Superior temporal gyrus (tissue), 1 donor: ENCODE data around the gene FAT1.

Source experiments
- DNase-seq: peaks from one replicate; pipeline ENCODE4 v3.0.0-alpha.2; 2016; ENCODE audit errors: extremely low spot score

Gene FAT1

DNA sequence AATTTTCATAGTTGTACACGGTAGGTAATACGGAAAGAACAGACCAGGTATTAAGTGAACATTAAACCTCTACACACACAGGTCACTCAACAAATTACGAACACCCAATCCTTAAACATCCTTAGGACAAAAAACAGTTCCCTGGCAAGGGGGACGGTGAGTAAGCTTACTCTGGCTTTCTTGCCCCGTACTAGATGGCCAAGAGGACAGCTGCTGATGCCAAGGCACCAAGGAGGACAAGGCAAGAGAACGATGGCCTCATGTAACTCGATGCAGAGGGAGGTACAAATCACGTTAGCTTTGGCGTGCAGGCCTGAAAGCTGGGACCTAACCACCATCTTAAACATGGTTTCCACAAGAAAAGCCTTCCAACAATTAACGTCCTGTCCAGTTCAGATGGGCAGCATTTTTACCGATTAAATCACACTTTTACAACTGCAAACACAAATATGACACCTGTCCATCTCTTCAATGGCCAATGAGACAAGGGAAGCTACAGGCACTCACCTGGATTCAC, 23.7 kb downstream of the FAT1 start:
- no peak for DNase-seq

DNA sequence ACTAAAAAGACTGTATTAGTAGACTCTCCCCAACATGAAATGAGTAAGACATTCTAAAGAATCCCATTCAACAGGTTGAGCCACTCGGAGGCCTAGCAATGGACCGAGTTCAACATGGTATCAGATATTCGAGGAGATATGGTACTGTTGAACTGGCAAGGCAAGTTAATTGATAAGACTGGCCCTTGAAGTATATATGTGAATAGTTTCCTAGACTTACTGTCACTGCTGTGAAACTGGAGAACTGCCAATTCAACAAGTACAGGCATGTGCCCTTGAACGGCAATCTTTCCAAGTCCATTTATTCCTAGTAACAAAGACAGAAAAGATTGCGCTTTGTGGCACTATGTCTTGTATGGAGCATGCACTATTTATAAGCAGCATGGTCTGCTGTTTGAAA, 24.4 kb downstream of the FAT1 start:
- no peak for DNase-seq

- no peak for DNase-seq
Observed at GRCh38 chr4:186698525-186698924, 25.1 kb downstream of the FAT1 start.

DNA sequence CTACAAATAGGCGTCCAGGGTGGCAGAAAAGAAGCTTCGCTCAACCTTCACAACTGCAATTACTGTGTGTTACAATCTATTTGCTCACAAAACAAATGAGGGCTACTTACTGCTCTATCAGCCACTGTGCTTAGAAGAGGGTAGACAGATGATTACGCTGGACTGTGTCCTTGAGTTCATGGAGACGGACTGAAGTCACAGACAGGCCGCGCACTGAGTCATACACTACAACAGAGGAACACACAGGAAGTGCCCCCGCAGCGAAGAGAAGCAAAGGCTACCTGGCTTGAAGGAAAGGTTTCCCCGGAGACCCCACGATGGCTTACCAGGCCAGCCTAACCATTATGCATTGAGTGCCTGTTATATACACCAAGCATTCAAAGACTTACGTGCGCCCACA, 25.6 kb downstream of the FAT1 start:
- DNase-seq, result no peak

- DNase-seq, result no peak
Observed at GRCh38 chr4:186695392-186695791, 28.3 kb downstream of the FAT1 start.

DNA sequence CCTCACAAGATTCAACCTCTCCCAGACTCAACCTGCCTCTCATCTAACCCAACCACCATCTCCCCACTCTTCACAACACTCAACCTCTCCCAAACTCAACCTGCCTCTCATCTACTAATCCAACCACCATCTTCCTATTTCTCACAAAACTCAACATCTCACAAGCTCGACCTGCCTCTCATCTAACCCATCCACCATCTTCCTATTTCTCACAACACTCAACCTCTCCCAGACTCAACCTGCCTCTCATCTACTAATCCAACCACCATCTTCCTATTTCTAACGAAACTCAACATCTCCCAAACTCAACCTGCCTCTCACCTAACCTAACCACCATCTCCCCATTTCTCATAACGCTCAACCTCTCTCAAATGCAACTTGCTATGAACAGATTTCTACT, 29.8 kb downstream of the FAT1 start:
- no peak for DNase-seq

DNA sequence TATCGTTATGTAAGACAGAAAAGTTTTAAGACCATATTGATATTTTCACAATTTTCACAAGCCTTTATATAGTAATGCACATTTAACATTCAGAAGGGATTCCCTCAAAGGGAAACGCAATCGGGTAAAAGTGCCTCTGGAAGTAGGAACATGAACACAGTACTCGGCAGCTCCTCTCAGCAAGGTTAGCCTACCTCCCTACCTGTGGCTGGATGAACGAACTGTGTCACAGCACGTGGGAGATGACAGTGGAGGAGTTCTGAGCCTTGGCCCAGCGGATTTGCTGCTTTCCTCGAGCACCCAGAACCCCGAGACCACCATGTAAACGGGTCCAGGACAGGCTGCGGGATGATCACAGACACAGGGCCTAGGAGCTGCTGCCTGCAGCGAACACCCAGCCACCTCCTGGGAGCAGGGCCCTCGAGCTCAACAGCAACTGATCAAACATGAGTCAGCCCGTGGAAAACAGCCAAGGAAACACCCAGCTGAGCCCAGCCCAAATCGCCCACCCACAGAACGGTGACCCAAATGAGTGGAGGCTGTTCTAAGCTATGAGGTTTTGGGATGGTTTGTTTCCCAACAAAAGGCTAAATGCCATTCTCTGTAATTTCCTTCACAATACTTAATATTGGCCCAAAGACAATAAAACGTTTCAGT, 30.4 kb downstream of the FAT1 start:
- no peak for DNase-seq

DNA sequence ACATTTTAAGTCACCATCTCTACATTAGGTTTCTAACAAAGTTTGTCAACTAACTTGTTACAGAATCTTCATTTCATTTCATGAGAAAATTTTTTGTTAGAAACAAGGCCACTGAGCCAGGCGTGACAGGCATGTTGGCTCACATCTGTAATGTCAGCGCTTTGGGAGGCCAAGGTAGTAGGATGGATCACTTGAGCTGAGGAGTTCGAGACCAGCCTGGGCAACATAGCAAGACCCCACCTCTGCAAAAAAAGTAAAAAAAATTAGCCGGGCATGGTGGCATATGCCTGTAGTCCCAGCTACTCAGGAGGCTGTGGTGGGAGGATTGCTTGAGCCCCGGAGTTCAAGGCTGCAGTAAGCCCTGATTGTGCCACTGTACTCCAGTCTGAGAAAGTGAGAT, 32.3 kb downstream of the FAT1 start:
- no peak for DNase-seq

GRCh38 chr4:186689476-186689875, 34.2 kb downstream of the FAT1 start:
- no peak for DNase-seq

- DNase-seq, result no peak
Observed at GRCh38 chr4:186688150-186688943, 35.3 kb downstream of the FAT1 start.

DNA sequence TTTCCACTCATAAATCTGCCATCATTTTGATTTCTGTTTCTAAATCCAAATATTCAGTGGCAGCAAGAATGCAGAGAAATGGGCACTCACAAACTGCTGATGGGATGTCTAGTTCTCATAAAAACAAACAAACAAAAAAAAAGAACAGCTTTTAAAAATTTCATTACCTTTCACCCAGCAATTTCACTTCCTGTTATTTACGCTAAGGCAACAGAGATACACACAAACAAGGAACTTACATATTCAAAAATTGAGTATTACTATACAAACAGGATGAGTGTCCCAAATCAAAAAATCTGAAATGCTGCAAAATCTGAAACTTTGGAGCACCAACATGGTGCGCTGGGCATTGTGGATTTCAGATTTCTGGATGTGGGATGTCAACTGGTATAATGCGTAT, 36.4 kb downstream of the FAT1 start:
- no peak for DNase-seq

GRCh38 chr4:186685767-186686183, 37.9 kb downstream of the FAT1 start:
- DNase-seq, result no peak

DNA sequence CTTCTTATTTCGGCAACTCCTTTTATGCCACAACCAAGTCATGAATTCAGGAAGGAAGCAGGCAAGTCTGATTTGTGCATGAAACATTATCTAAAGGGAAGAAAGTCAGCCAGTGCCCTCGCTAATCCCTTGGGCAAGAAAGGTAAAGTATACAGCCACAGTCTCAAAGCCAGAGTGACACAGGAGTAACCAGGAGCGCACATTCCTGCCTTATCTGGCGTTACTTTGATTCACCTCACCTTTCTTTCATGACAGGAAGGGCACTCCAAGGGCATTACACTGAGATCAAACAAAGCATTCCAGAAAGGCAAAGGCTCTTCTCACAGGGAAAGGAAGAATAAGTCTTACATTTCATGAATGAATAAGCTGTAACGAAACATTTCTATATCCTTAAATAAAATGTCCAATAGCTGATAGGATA, 38.8 kb downstream of the FAT1 start:
- DNase-seq, result no peak

- DNase-seq, result no peak
Observed at GRCh38 chr4:186684220-186684619, 39.4 kb downstream of the FAT1 start.

DNA sequence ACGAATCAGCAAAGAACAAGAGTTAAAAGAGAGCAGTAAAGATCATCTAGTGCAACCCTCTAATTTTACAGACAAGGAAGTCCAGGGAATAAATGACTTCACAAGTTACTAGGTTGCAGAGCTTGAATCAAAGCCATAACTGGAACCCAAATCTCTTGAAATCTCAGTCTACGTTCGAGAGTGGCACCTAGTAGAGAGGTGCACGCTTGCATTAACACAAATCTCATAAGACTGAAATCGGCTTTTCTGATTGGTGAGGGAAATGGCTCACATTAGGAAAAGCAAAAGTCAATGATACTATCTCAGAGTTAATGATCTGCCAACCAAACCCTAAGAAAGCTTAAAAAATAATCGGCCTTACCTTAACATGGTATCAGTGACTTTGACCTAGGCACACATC, 43.0 kb downstream of the FAT1 start:
- DNase-seq, result no peak

DNA sequence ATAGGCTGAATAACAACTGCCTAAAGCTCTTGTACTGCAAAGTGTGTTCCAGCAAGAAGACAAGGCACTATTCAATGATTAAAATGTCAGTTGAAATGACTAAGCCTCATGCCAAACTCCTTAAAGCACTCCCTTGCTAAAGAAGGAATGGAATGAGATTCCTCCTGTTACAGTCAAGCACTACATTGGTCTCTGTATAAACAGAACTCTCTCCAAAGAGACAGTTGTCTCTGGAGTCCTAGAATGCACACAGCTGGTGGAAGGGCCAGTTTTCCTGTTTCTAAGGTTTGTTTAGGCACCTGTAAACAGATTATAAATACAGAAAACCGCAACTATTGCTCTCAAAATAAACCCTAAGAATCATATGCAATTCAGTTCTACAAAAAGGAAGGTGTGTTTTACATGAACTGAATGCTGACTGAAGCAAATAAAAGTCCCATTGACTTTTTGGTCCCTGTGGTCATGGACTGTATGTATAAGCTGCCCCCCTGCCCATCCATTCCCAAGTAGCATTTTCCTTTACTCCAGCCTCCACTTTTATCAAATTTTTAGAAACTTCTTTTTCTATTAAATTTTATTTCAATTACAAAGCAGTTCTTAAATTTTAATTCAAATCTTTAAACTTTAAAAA, 47.0 kb downstream of the FAT1 start:
- DNase-seq, result no peak

- no peak for DNase-seq
Observed at GRCh38 chr4:186669735-186670134, 53.9 kb downstream of the FAT1 start.

DNA sequence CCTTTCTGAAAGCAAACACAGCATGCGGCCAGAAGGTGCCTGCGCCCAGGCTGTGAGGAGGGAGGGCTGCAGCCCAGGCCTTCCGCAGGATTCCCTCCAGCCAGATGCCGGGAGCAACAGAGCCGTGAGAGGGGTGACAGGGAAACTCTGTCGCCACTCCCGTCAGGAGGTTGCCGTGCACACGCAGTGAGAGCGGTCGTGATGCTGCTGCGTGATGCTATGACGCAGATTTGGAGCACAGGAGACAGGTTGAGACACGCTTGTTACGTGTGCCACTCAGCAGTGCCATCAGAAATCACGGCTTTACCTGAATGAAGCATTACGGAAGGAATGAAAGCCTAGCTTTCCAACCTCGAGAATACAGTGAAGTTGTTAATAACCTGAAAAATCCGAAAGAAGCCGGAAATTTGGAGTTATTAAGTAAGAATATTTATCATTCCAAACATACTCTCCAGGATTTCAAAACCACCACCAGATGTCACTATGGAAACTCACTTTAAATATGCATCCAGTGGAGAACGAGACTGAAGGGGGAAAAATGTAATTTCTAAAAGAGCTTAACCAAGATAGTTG, 54.4 kb downstream of the FAT1 start:
- DNase-seq, result peak; percentile 86

- no peak for DNase-seq
Observed at GRCh38 chr4:186666750-186667149, 56.9 kb downstream of the FAT1 start.

DNA sequence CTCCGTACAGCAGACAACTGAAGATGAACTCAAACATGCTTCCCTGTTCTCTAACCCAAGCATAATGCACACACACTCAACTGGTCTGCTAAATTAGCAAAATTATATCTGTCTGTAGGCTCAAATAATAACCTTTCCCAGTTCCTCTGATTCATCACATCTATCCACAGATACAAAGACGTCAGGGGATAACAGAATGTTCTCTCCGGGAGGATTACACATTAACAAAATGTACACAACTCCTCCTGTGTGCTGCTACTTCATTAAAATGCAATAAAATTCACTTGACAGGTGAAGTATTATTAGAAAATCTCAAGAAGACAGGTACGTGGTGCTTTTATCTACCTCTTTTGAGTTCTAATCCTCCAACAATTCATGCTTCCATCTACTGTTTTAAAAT, 57.4 kb downstream of the FAT1 start:
- DNase-seq, result no peak

DNA sequence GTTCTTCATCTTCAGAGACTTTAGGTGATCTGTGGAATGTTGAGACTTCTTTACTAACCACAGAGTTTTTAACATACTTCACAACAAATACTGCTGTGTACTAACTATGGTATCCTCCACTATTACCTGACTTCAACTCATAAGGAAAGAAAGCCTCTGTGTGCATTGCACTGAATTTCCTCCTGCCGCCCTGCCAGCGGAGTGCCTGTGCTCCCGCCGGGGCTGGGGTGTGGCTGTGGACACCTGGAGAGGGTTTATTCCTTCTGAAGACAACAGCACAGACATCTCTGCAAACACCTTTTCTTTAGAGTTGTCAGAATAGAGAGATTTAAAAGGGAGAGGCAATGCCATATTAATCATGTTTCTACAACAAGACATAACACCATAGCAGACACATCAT, 63.3 kb downstream of the FAT1 start:
- DNase-seq, result no peak

- DNase-seq, result no peak
Observed at GRCh38 chr4:186659935-186660334, 63.7 kb downstream of the FAT1 start.
